Gastrocnemius medialis (tissue), 4 donors: ENCODE results near the gene SSTR3.

Source experiments
- POLR2A ChIP-seq, 2 donors: fragments of 450-650 bp; IDR thresholded peaks; one replicate each; pipeline ENCODE4 v1.6.1; 2017; ENCODE audit warnings: antibody characterized with exemption in 2 of 2, mild to moderate bottlenecking in 2 of 2, moderate library complexity in 2 of 2
- TF ChIP-seq, protein P1 (sequence below), 5 experiments: fragments of 450-650 bp in 3 of 5; fragments of 200-600 bp in 2 of 5; sonication (generic) in 2 of 5; IDR thresholded peaks in 4 of 5; conservative IDR thresholded peaks in 1 of 5; 1 replicate in 4 of 5; 2 replicates in 1 of 5; pipeline ENCODE4 v1.5.1; 2016 to 2019; ENCODE audit warnings: antibody characterized with exemption in 5 of 5, mild to moderate bottlenecking in 3 of 5, moderate library complexity in 3 of 5

DNA sequence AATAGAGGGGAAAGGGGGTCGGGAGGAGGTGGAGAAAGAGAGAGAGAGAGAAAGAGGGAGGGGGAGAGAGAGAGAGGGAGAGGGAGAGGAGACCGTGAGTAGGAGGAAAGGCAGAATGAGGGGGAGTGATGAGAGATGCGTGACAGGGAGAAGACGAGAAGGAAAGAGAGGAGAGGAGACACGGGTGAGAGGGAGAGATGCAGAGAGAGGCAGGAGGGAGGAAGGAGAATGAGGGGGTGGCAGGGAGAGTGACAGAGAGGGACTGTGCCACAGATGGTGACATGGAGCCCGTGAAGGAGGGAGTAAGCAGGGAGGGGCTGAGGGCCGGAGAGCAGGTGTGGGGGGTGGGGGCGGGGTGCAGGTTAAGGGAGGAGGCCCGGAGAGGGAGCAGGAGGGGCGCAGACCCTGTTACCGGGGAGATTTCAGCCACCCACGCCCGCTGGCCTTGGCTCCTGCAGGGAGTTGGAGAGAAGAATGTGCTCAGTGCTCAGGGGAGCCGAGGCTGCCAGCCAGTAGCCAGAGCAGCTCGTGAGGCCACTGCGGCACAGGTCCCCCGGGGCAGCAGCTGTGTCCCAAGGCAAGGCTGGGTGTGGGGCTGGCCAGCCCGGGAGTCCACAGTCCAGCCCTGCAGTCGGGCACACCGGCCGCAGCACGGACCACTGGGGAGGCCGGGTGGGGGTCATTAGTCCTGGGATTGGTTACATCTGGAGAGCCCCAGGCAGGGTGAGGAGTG is at the start of gene SSTR3:
- TF ChIP-seq, protein P1, sequence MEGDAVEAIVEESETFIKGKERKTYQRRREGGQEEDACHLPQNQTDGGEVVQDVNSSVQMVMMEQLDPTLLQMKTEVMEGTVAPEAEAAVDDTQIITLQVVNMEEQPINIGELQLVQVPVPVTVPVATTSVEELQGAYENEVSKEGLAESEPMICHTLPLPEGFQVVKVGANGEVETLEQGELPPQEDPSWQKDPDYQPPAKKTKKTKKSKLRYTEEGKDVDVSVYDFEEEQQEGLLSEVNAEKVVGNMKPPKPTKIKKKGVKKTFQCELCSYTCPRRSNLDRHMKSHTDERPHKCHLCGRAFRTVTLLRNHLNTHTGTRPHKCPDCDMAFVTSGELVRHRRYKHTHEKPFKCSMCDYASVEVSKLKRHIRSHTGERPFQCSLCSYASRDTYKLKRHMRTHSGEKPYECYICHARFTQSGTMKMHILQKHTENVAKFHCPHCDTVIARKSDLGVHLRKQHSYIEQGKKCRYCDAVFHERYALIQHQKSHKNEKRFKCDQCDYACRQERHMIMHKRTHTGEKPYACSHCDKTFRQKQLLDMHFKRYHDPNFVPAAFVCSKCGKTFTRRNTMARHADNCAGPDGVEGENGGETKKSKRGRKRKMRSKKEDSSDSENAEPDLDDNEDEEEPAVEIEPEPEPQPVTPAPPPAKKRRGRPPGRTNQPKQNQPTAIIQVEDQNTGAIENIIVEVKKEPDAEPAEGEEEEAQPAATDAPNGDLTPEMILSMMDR (IDR thresholded peaks at IDR 0.05 in 4 of 5, conservative IDR thresholded peaks at IDR 0.05 in 1 of 5) = no peak
- TF ChIP-seq POLR2A (IDR thresholded peaks at IDR 0.05) = no peak
